Kidney (tissue), 14 donors: ENCODE data around the gene E2F7. TPM values are rescaled to one million over a fixed set of nuclear protein-coding genes. Genes with fewer than 3 reads are reported as not detected.

ENCODE experiments used
- DNase-seq, 5 donors: peaks; one replicate each; pipeline ENCODE4 v3.0.0-alpha.2; 2013 to 2020
- FAIRE-seq: peaks from 2 replicates; lab custom pipeline; 2012; peaks lifted over from hg19 to GRCh38; lab: Jason Lieb, UNC
- H3K27ac ChIP-seq, 2 donors: one replicate each; pipeline ENCODE4 v1.7.0; 2013; ENCODE audit warnings: low read depth in 2 of 2, low read length in 2 of 2, inconsistent platforms in 1 of 2
- H3K27me3 ChIP-seq: one replicate; pipeline ENCODE4 v1.7.1; 2013; ENCODE audit warnings: low read length, inconsistent platforms; ENCODE audit not compliant: control insufficient read depth, insufficient read depth
- H3K36me3 ChIP-seq, 3 donors: one replicate each; pipeline versions ENCODE4 v1.7.0 to v1.7.1; 2013; ENCODE audit warnings: low read length in 3 of 3, control low read depth in 1 of 3, inconsistent platforms in 1 of 3; ENCODE audit not compliant: insufficient read depth in 3 of 3, control insufficient read depth in 2 of 3
- H3K4me1 ChIP-seq, 3 donors: one replicate each; pipeline versions ENCODE4 v1.7.0 to v1.7.1; 2013; ENCODE audit warnings: low read length in 3 of 3, inconsistent platforms in 1 of 3, low read depth in 1 of 3; ENCODE audit not compliant: control insufficient read depth in 2 of 3, insufficient read depth in 2 of 3
- H3K4me3 ChIP-seq, 3 donors: one replicate each; pipeline versions ENCODE4 v1.7.0 to v1.8.1; 2013; ENCODE audit warnings: low read length in 3 of 3, control low read depth in 1 of 3, inconsistent platforms in 1 of 3
- H3K9ac ChIP-seq, 3 donors: one replicate each; pipeline versions ENCODE4 v1.7.0 to v1.7.1; 2013; ENCODE audit warnings: low read length in 3 of 3, control low read depth in 1 of 3, inconsistent platforms in 1 of 3
- H3K9me3 ChIP-seq, 3 donors: one replicate each; pipeline versions ENCODE4 v1.7.0 to v1.7.1; 2013; ENCODE audit warnings: low read length in 3 of 3, control low read depth in 1 of 3, inconsistent platforms in 1 of 3; ENCODE audit not compliant: control insufficient read depth in 2 of 3, insufficient read depth in 1 of 3
- CTCF ChIP-seq: IDR thresholded peaks from 3 replicates; pipeline ENCODE4 v1.5.1; 2012; ENCODE audit warnings: mild to moderate bottlenecking, moderate library complexity, borderline replicate concordance; ENCODE audit not compliant: insufficient read depth; ENCODE audit errors: extremely low read depth
- intact Hi-C: fragments of 100-400 bp; cut with DNase I; formaldehyde crosslinking; loops from one replicate; pipeline ENCODE4 v1.11.1; 2022
- polyA plus RNA-seq: library from polyadenylated mRNA; stranded (reverse); fragments of 350-450 nt; fragmentation: Illumina TruSeq; extraction: RNeasy Lipid Tissue Mini Kit (QIAGEN cat#74804); gene quantifications from one replicate; pipeline ENCODE4 v1.2.3, GENCODE V29; 2014; ENCODE audit warnings: low read depth, low replicate concordance; ENCODE audit not compliant: insufficient read depth
- total RNA-seq: library from RNA; stranded (reverse); fragmentation: NEBNext Ultra II Directional; extraction: Animal tissue kit (Norgen Biotek cat#: 25700); gene quantifications from one replicate; pipeline ENCODE4 v1.2.1, GENCODE V29; 2021
- donor health status: control.
- donor health status: control.
- donor health status: control.
- donor health status: control.
- donor health status: control.
- donor health status: DM: yes; HTN: yes; CAD: no.
- donor health status: Normal renal cell carcinoma (clear cell type).

Gene E2F7
- total and polyA plus RNA-seq, 2 donors from 2014 or later: 0.28 TPM; not detected in 1

- H3K9me3 ChIP-seq: no peaks in the 10 kb centered on the region
- no peak overlapping the region for H3K4me3 ChIP-seq
- FAIRE-seq (no peak), DNase-seq (no peak)
- H3K27ac ChIP-seq: no peak overlapping the region
- no peaks in the 10 kb centered on the region for H3K27me3 ChIP-seq
- no peak overlapping the region for H3K9ac ChIP-seq
- no peak for TF ChIP-seq CTCF
- H3K4me1 ChIP-seq: no peaks in the 10 kb centered on the region
- intact Hi-C loops: no loop called here
- H3K36me3 ChIP-seq: no peaks in the 10 kb centered on the region
Measured at GRCh38 chr12:77032406-77032805, 33.0 kb downstream of the E2F7 start.

- DNase-seq (no peak), FAIRE-seq (no peak)
- intact Hi-C loops: no loop called here
- no peak overlapping the region for H3K9ac ChIP-seq
- no peaks in the 10 kb centered on the region for H3K4me1 ChIP-seq
- no peak overlapping the region for H3K27ac ChIP-seq
- no peak overlapping the region for H3K4me3 ChIP-seq
- H3K9me3 ChIP-seq: no peaks in the 10 kb centered on the region
- no peak for TF ChIP-seq CTCF
- no peaks in the 10 kb centered on the region for H3K36me3 ChIP-seq
- H3K27me3 ChIP-seq: no peaks in the 10 kb centered on the region
Measured at GRCh38 chr12:77031745-77032144, 33.6 kb downstream of the E2F7 start.

- FAIRE-seq: no peak
Measured at GRCh38 chr12:77025782-77026314, 39.5 kb downstream of the E2F7 start.

More at GRCh38 chr12:77025782-77026314, 39.5 kb downstream of the E2F7 start:
- H3K27me3 ChIP-seq: no peaks in the 10 kb centered on the region
- H3K9ac ChIP-seq: no peak overlapping the region
- no peak for TF ChIP-seq CTCF
- no peak for DNase-seq
- no peaks in the 10 kb centered on the region for H3K9me3 ChIP-seq
- H3K36me3 ChIP-seq: no peaks in the 10 kb centered on the region
- no peaks in the 10 kb centered on the region for H3K4me1 ChIP-seq
- no peak overlapping the region for H3K4me3 ChIP-seq
- no peak overlapping the region for H3K27ac ChIP-seq
- intact Hi-C loops: no loop called here
